Loucy (cell line): ENCODE results near the gene MLXIPL.

ENCODE experiments used
- H2AFZ ChIP-seq: fragments of 200-600 bp; sonication (generic); 2 replicates; pipeline ENCODE4 v1.6.0; 2016; ENCODE audit warnings: antibody characterized with exemption, mild to moderate bottlenecking, low read length, moderate library complexity
- H3F3A ChIP-seq: fragments of 200-600 bp; 2 replicates; pipeline ENCODE4 v1.6.0; 2016; ENCODE audit warnings: antibody characterized with exemption, low read depth, mild to moderate bottlenecking
- H3K27me3 ChIP-seq: fragments of 200-600 bp; sonication (generic); 2 replicates; pipeline ENCODE4 v1.6.1; 2014; ENCODE audit warnings: low read length, mild to moderate bottlenecking; ENCODE audit not compliant: insufficient read depth, poor library complexity, severe bottlenecking
- H3K36me3 ChIP-seq: fragments of 200-600 bp; sonication (generic); 2 replicates; pipeline ENCODE4 v1.6.1; 2016; ENCODE audit warnings: low read length; ENCODE audit not compliant: insufficient read depth
- H3K4me1 ChIP-seq: fragments of 200-600 bp; sonication (generic); 2 replicates; pipeline ENCODE4 v1.5.1; 2014; ENCODE audit warnings: low read length, mild to moderate bottlenecking; ENCODE audit not compliant: insufficient read depth, poor library complexity, severe bottlenecking
- H3K4me2 ChIP-seq: fragments of 200-600 bp; sonication (generic); 2 replicates; pipeline ENCODE4 v1.6.0; 2014; ENCODE audit warnings: antibody characterized with exemption, low read length, low read depth, mild to moderate bottlenecking; ENCODE audit not compliant: poor library complexity, severe bottlenecking
- H3K4me3 ChIP-seq: fragments of 200-600 bp; sonication (generic); 2 replicates; pipeline ENCODE4 v1.5.1; 2014; ENCODE audit warnings: low read length, mild to moderate bottlenecking, mixed read lengths; ENCODE audit not compliant: poor library complexity, severe bottlenecking
- H3K79me2 ChIP-seq: fragments of 200-600 bp; sonication (generic); 2 replicates; pipeline ENCODE4 v1.6.1; 2014; ENCODE audit warnings: low read length; ENCODE audit not compliant: insufficient read depth
- H3K9ac ChIP-seq: fragments of 200-600 bp; sonication (generic); 2 replicates; pipeline ENCODE4 v1.6.0; 2014; ENCODE audit warnings: mild to moderate bottlenecking, low read depth, low read length, moderate library complexity; ENCODE audit not compliant: poor library complexity, severe bottlenecking
- H3K9me2 ChIP-seq: fragments of 200-600 bp; sonication (generic); replicated peaks from 2 replicates; pipeline ENCODE4 v1.6.1; 2016; ENCODE audit warnings: low read depth, low read length, mixed read lengths
- H3K9me3 ChIP-seq: fragments of 200-600 bp; sonication (generic); 2 replicates; pipeline ENCODE4 v1.6.1; 2014; ENCODE audit warnings: mild to moderate bottlenecking, antibody characterized with exemption, low read length, low read depth; ENCODE audit not compliant: insufficient read depth
- H4K20me1 ChIP-seq: fragments of 200-600 bp; sonication (generic); 2 replicates; pipeline ENCODE4 v1.6.0; 2014; ENCODE audit warnings: antibody characterized with exemption, low read length, mild to moderate bottlenecking; ENCODE audit not compliant: insufficient read depth, poor library complexity, severe bottlenecking
- CTCF ChIP-seq: fragments of 200-600 bp; sonication (generic); conservative IDR thresholded peaks from 2 replicates; pipeline ENCODE4 v1.5.1; 2014; ENCODE audit warnings: mild to moderate bottlenecking, antibody characterized with exemption, low read length
- EZH2phosphoT487 ChIP-seq: fragments of 200-600 bp; IDR thresholded peaks from 2 replicates; pipeline ENCODE4 v1.6.1; 2018; ENCODE audit warnings: antibody characterized with exemption, mild to moderate bottlenecking, moderate library complexity, borderline replicate concordance

Gene MLXIPL

GRCh38 chr7:73649576-73649975 lies 25.3 kb upstream of the MLXIPL start:
- Histone ChIP-seq H3K36me3 (no peaks in the 10 kb centered on the region), H3K9me3 (no peaks in the 10 kb centered on the region), H4K20me1 (no peaks in the 10 kb centered on the region), H3K79me2 (no peaks in the 10 kb centered on the region), H3F3A (no peaks in the 10 kb centered on the region), H3K9ac (no peak overlapping the region), H3K4me3 (no peak overlapping the region), H3K27me3 (no peaks in the 10 kb centered on the region), H3K9me2 (no peaks in the 10 kb centered on the region), H2AFZ (no peak overlapping the region), H3K4me1 (peaks cover 5% of the 10 kb centered on the region), H3K4me2 (peak overlapping the region; percentile 18)
- no peak for TF ChIP-seq CTCF
- TF ChIP-seq EZH2phosphoT487: no peak

GRCh38 chr7:73648593-73649332 lies 24.4 kb upstream of the MLXIPL start:
- H3K9me3 ChIP-seq: no peaks in the 10 kb centered on the region
- no peaks in the 10 kb centered on the region for H3K36me3 ChIP-seq
- H2AFZ ChIP-seq: peak overlapping the region; percentile 56; the same call in 1 of the 2 replicates
- H3F3A ChIP-seq: no peaks in the 10 kb centered on the region
- no peak overlapping the region for H3K4me3 ChIP-seq
- TF ChIP-seq EZH2phosphoT487 (no peak), CTCF (no peak)
- H4K20me1 ChIP-seq: no peaks in the 10 kb centered on the region
- no peaks in the 10 kb centered on the region for H3K79me2 ChIP-seq
- H3K4me2 ChIP-seq: no peak overlapping the region
- no peaks in the 10 kb centered on the region for H3K27me3 ChIP-seq
- H3K4me1 ChIP-seq: peaks cover 5% of the 10 kb centered on the region
- no peaks in the 10 kb centered on the region for H3K9me2 ChIP-seq
- H3K9ac ChIP-seq: no peak overlapping the region

- no peaks in the 10 kb centered on the region for H3K9me3 ChIP-seq
- TF ChIP-seq EZH2phosphoT487: no peak
- TF ChIP-seq CTCF: no peak
- no peaks in the 10 kb centered on the region for H3F3A ChIP-seq
- no peaks in the 10 kb centered on the region for H3K36me3 ChIP-seq
- H3K4me3 ChIP-seq: no peak overlapping the region
- H3K4me2 ChIP-seq: no peak overlapping the region
- no peak overlapping the region for H3K9ac ChIP-seq
- peaks cover 5% of the 10 kb centered on the region for H3K4me1 ChIP-seq
- H3K27me3 ChIP-seq: no peaks in the 10 kb centered on the region
- no peaks in the 10 kb centered on the region for H3K9me2 ChIP-seq
- no peaks in the 10 kb centered on the region for H3K79me2 ChIP-seq
- no peaks in the 10 kb centered on the region for H4K20me1 ChIP-seq
- H2AFZ ChIP-seq: 0 out of 2 replicates have a peak overlapping the region, but pooled peaks have one; percentile 56
These were observed 23.6 kb upstream of the MLXIPL start for GRCh38 chr7:73647725-73648592.
